PC-3 (cell line): ENCODE measurements around the gene SSNA1.

Experiments
- EZH2 ChIP-seq: fragments of 300-600 bp; sonication (generic); IDR thresholded peaks from one replicate; pipeline ENCODE4 v1.6.1; 2017; ENCODE audit warnings: antibody characterized with exemption, mild to moderate bottlenecking, low read length; ENCODE audit not compliant: unreplicated experiment
- TF ChIP-seq, protein P1 (sequence below): fragments of 300-600 bp; sonication (generic); conservative IDR thresholded peaks from 2 replicates; pipeline ENCODE4 v1.5.1; 2017; ENCODE audit warnings: antibody characterized with exemption, low read depth, mild to moderate bottlenecking, low read length

DNA sequence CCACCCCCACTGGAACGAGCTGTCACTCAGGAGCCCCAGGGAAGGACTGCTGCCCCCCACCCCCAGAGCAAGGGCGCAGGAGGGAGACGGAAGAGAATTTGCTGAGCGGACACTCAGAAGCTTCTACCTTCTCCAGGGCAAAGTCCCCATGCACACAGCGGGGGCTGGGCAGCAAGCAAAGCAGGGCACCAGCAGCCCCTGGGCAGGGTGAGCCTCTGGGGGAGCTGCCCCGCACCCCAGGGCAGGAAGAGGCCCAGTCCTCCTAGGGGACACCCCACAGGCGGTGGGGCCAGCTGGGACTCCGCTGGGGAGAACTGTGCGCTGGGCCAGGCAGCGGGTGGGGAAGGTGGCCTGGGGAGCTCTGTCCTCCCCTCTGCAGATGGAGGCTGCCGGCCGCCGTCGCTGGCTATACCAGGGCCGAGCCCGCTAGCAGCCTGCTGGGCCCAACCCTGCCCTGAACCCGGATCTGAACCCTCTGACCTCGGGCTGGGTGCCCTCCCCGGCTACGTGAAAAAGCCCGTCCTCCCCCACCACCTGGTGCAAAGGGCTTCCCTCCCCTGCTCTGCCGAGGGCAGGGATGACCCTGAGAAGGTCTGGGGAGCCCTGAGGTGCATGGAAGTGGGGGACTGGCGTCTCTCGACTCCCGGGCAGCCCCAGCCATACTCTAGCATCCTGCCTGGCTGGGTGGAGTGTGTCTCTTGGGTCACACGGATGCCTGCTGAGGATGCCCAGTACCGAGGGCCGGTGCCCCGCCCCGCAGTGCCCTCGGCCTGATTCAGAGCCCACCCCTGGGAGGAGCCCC lies 41.6 kb downstream of the SSNA1 start:
- no peak for TF ChIP-seq EZH2
- TF ChIP-seq, protein P1, sequence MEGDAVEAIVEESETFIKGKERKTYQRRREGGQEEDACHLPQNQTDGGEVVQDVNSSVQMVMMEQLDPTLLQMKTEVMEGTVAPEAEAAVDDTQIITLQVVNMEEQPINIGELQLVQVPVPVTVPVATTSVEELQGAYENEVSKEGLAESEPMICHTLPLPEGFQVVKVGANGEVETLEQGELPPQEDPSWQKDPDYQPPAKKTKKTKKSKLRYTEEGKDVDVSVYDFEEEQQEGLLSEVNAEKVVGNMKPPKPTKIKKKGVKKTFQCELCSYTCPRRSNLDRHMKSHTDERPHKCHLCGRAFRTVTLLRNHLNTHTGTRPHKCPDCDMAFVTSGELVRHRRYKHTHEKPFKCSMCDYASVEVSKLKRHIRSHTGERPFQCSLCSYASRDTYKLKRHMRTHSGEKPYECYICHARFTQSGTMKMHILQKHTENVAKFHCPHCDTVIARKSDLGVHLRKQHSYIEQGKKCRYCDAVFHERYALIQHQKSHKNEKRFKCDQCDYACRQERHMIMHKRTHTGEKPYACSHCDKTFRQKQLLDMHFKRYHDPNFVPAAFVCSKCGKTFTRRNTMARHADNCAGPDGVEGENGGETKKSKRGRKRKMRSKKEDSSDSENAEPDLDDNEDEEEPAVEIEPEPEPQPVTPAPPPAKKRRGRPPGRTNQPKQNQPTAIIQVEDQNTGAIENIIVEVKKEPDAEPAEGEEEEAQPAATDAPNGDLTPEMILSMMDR: no peak
